A673 (cell line): Measurements from ENCODE around the gene SPTLC2. TPM values are rescaled to one million over a fixed set of nuclear protein-coding genes. Genes with fewer than 3 reads are reported as not detected.
"Not testable (repeated sequence)": the region's sequence is repeated elsewhere in the genome, so short reads cannot be mapped to it uniquely, and the experiment has no call there.

Experiments
- BruUV-seq: library from RNA; stranded (reverse); fragments of 400-500 nt; replicated peaks from 2 replicates; lab custom pipeline; 2021; lab: Mats Ljungman, UMichigan
- CTCF ChIA-PET: fragments of 300-600 bp; sonication (Branson Sonifier 250); formaldehyde crosslinking; loops from one replicate; lab custom pipeline; 2022; ENCODE audit warnings: antibody characterized with exemption; lab: Charles Lee
- POLR2A ChIA-PET: fragments of 300-600 bp; sonication (Branson Sonifier 250); formaldehyde crosslinking; loops from one replicate; lab custom pipeline; 2022; ENCODE audit warnings: antibody characterized with exemption; ENCODE audit not compliant: low non-redundant PET; lab: Charles Lee
- DNase-seq: peaks from one replicate; pipeline ENCODE4 v3.0.0-alpha.2; 2015; ENCODE audit warnings: low spot score
- H3K27ac ChIP-seq: fragments of 200-600 bp; sonication (generic); 2 replicates; pipeline ENCODE4 v1.5.1; 2016; ENCODE audit warnings: mixed run types, low read depth, mild to moderate bottlenecking, mixed read lengths, antibody characterized with exemption, low read length; ENCODE audit not compliant: poor library complexity, severe bottlenecking
- H3K27me3 ChIP-seq: fragments of 200-600 bp; sonication (generic); replicated peaks from 2 replicates; pipeline ENCODE4 v1.6.1; 2017; ENCODE audit warnings: mixed run types, low read depth, mild to moderate bottlenecking, mixed read lengths, antibody characterized with exemption, low read length; ENCODE audit not compliant: insufficient read depth, poor library complexity
- H3K36me3 ChIP-seq: fragments of 200-600 bp; sonication (generic); 2 replicates; pipeline ENCODE4 v1.6.1; 2016; ENCODE audit warnings: mixed run types, mild to moderate bottlenecking, mixed read lengths, antibody characterized with exemption, low read length; ENCODE audit not compliant: insufficient read depth, poor library complexity, severe bottlenecking
- H3K4me1 ChIP-seq: fragments of 200-600 bp; sonication (generic); 2 replicates; pipeline ENCODE4 v1.6.1; 2017; ENCODE audit warnings: mixed run types, mild to moderate bottlenecking, mixed read lengths, antibody characterized with exemption, low read length; ENCODE audit not compliant: insufficient read depth, poor library complexity, severe bottlenecking
- H3K4me3 ChIP-seq: fragments of 200-600 bp; sonication (generic); 2 replicates; pipeline ENCODE4 v1.5.1; 2016; ENCODE audit warnings: low read depth, mixed run types, mild to moderate bottlenecking, mixed read lengths, low read length; ENCODE audit not compliant: poor library complexity, severe bottlenecking
- H3K9me3 ChIP-seq: fragments of 200-600 bp; sonication (generic); 2 replicates; pipeline ENCODE4 v1.6.1; 2016; ENCODE audit warnings: mixed run types, low read depth, mild to moderate bottlenecking, mixed read lengths, antibody characterized with exemption, low read length; ENCODE audit not compliant: poor library complexity, severe bottlenecking
- EZH2 ChIP-seq: fragments of 200-600 bp; sonication (generic); IDR thresholded peaks from 2 replicates; pipeline ENCODE4 v1.6.1; 2017; ENCODE audit warnings: borderline replicate concordance, low read depth, mild to moderate bottlenecking, mixed read lengths, antibody characterized with exemption, low read length; ENCODE audit not compliant: poor library complexity, severe bottlenecking
- intact Hi-C: fragments of 100-400 bp; cut with micrococcal nuclease; formaldehyde crosslinking; loops from one replicate; pipeline ENCODE4 v1.10.0; 2022; ENCODE audit not compliant: unreplicated experiment
- total RNA-seq: library from RNA; stranded (reverse); gene quantifications from 2 replicates; pipeline ENCODE4 v1.2.3, GENCODE V29; 2021
- TF ChIP-seq, protein P1 (sequence below): fragments of 300-800, 200-600 bp; sonication (generic); conservative IDR thresholded peaks from 2 replicates; pipeline ENCODE4 v1.5.1; 2017; ENCODE audit warnings: low read depth, mild to moderate bottlenecking, antibody characterized with exemption, low read length, moderate library complexity, mixed read lengths

SPTLC2 gene
- total RNA-seq, 1 experiment from 2014 or later = 17.3 TPM

DNA sequence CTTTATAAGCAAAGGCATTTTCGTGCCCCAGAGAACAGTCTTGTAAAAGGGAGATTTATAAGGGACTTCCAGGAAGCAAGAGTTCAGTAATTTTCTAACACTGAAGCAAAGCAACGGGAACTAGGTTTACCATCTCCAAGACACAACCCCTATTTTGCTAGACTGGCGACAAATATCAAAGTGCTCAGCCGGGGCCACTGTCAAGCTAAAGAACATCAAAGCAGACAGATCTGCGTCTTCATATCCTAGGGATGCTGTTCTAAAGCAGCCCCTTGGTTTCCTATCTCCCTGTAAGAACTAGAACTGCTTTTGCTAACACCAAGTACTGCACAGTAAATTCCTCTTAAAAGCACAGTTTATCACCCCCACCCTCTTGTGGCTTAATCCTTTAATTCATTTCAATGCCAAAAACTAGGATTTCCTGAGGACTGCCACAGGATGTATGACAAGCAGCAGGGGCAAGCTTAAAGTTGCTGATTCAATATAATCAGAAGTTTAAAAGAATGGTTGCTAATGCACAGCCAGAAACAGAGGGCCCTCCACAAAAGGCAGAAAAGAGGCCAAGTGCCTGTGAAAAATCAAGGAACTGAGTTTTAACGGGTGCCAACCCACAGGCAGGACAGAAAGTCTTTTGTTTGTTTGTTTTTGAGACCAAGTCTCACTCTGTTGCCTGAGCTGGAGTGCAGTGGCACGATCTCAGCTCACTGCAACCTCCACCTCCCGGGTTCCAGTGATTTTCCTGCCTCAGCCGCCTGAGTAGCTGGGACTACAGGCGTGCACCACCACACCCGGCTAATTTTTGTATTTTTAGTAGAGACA lies 73.8 kb downstream of the SPTLC2 start:
- Histone ChIP-seq H3K27me3 (no peaks in the 10 kb centered on the region), H3K36me3 (no peaks in the 10 kb centered on the region), H3K9me3 (no peaks in the 10 kb centered on the region), H3K4me1 (peaks cover 29% of the 10 kb centered on the region), H3K4me3 (peak overlapping the region; percentile 27), H3K27ac (peak overlapping the region; percentile 88)
- TF ChIP-seq EZH2 = no peak
- TF ChIP-seq, protein P1, sequence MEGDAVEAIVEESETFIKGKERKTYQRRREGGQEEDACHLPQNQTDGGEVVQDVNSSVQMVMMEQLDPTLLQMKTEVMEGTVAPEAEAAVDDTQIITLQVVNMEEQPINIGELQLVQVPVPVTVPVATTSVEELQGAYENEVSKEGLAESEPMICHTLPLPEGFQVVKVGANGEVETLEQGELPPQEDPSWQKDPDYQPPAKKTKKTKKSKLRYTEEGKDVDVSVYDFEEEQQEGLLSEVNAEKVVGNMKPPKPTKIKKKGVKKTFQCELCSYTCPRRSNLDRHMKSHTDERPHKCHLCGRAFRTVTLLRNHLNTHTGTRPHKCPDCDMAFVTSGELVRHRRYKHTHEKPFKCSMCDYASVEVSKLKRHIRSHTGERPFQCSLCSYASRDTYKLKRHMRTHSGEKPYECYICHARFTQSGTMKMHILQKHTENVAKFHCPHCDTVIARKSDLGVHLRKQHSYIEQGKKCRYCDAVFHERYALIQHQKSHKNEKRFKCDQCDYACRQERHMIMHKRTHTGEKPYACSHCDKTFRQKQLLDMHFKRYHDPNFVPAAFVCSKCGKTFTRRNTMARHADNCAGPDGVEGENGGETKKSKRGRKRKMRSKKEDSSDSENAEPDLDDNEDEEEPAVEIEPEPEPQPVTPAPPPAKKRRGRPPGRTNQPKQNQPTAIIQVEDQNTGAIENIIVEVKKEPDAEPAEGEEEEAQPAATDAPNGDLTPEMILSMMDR = no peak
- peak; percentile 96 for DNase-seq
- BruUV-seq = no TSS peak
- CTCF ChIA-PET = interaction anchor here (1.7 kb wide), 1 partner anchor 83 kb away, joined by 5 read pairs; no protein-coding TSS in a partner anchor
- intact Hi-C loops = loop anchor here (10.0 kb wide), 1 partner anchor 218 kb away; the partner anchor contains the start of genes GSTZ1 and POMT2
- POLR2A ChIA-PET = no interaction called here

DNA sequence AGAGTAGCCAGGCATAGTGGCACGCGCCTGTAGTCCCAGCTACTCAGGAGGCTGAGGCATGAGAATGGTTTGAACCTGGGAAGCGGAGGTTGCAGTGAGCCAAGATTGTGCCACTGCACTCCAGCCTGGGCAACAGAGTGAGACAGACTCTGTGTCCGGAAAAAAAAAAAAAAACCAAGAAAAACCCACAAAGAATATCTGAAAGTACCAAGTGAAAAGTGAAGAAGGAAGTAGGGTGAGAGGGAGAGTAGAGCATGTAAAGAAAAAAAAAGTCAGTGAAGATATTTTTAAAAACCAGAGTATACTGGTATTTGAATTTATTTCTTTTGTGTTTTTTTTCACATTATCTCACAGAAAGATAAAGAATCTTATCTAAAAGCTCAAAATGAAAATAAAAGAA lies 74.5 kb downstream of the SPTLC2 start:
- H3K27me3 ChIP-seq = no peaks in the 10 kb centered on the region
- ChIA-PET POLR2A (no interaction called here), CTCF (interaction anchor here (1.7 kb wide), 1 partner anchor 83 kb away, joined by 5 read pairs; no protein-coding TSS in a partner anchor)
- TF ChIP-seq, protein P1 = no peak
- no peak for TF ChIP-seq EZH2
- H3K9me3 ChIP-seq = no peaks in the 10 kb centered on the region
- DNase-seq = no peak
- H3K4me1 ChIP-seq = peaks cover 29% of the 10 kb centered on the region
- H3K4me3 ChIP-seq = peak overlapping the region; percentile 27
- peak overlapping the region; percentile 88 for H3K27ac ChIP-seq
- H3K36me3 ChIP-seq = no peaks in the 10 kb centered on the region
- intact Hi-C loops = loop anchor here (10.0 kb wide), 1 partner anchor 217 kb away; the partner anchor contains the start of genes GSTZ1 and POMT2
- BruUV-seq = no TSS peak

DNA sequence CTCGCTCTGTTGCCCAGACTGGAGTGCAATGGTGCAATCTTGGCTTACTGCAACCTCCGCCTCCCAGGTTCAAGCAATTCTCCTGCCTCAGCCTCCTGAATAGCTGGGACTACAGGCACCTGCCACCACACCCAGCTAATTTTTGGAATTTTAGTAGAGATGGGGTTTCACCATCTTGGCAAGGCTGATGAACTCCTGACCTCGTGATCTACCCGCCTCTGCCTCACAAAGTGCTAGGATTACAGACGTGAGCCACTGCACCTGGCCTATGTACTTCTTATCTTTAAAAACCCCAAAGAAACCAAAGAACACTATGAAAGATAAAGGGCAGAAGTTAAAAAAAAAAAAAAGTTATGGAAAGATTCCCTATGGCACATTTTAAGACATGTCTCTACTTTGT lies 79.5 kb downstream of the SPTLC2 start:
- H3K4me1 ChIP-seq = peaks cover 10% of the 10 kb centered on the region
- H3K4me3 ChIP-seq, H3K9me3 ChIP-seq, H3K36me3 ChIP-seq, H3K27ac ChIP-seq, BruUV-seq, POLR2A ChIA-PET, H3K27me3 ChIP-seq, intact Hi-C loops, DNase-seq, CTCF ChIA-PET: not testable (repeated sequence)
